ENCODE measurements around the gene TTC9.

TTC9 gene

DNA sequence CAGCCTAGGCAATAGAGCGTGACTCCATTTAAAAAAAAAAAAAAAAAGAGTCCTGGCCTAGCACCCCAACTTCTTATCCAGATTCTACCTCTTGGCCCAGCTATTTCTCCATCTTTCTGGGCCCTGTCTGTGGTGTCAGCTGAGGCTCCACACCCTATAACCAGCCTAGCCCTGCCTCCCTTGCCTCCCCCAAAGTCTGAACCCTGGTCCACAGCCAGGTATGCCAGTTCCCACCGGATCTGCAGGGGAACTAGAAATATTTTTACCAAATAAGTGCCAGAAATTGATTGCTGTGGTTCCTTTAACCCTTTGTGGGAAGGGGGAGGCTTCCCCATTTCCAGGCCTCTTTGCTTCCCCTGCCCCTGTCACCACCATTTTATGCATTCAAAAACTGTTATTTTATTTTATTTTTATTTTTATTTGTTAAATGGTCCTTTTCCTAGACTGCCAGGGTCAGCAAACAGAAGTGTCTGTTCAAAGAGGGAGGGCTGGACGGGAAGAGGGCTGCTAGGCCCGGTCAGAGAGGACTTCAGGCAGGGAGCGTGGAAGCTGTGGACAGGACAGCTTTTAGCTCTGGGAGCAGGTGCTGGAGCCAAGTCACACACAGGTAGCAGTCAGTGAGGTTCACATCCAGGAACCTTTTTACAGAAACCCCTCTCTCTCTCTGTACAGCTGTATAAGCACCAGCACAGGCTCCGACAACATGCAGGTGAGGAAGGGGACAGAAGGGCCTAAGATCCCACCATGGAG is 23.2 kb downstream of the TTC9 start:
- ATAC-seq (ENCODE audit: insufficient read depth, low read depth) (no peak), DNase-seq (no peak)
- Histone ChIP-seq H3K4me3 (ENCODE audit: low read depth in 1 of 2, low read length in 2 of 2) (no peak overlapping the region), H3K27me3 (ENCODE audit: insufficient read depth, low read length, poor library complexity) (no peaks in the 10 kb centered on the region), H3K9ac (ENCODE audit: low read depth, low read length) (no peak overlapping the region), H2AFZ (ENCODE audit: low read depth, low read length) (no peak overlapping the region), H3K9me3 (ENCODE audit: insufficient read depth, low read length, severe bottlenecking) (no peaks in the 10 kb centered on the region), H3K79me2 (ENCODE audit: insufficient read depth, low read length) (no peaks in the 10 kb centered on the region), H3K4me1 (ENCODE audit: insufficient read depth, low read length) (peaks cover 3% of the 10 kb centered on the region; the same call in 1 of the 2 replicates), H3K36me3 (ENCODE audit: insufficient read depth, low read length) (no peaks in the 10 kb centered on the region), H4K20me1 (ENCODE audit: insufficient read depth, low read length) (no peaks in the 10 kb centered on the region), H3K27ac (ENCODE audit: low read length) (no peak overlapping the region), H3K4me2 (ENCODE audit: insufficient read depth, low read length) (no peak overlapping the region)
- TF ChIP-seq EZH2 (IDR thresholded peaks at IDR 0.05; ENCODE audit: borderline replicate concordance, low read depth, low read length, severe bottlenecking): no peak
- TF ChIP-seq, protein P1, sequence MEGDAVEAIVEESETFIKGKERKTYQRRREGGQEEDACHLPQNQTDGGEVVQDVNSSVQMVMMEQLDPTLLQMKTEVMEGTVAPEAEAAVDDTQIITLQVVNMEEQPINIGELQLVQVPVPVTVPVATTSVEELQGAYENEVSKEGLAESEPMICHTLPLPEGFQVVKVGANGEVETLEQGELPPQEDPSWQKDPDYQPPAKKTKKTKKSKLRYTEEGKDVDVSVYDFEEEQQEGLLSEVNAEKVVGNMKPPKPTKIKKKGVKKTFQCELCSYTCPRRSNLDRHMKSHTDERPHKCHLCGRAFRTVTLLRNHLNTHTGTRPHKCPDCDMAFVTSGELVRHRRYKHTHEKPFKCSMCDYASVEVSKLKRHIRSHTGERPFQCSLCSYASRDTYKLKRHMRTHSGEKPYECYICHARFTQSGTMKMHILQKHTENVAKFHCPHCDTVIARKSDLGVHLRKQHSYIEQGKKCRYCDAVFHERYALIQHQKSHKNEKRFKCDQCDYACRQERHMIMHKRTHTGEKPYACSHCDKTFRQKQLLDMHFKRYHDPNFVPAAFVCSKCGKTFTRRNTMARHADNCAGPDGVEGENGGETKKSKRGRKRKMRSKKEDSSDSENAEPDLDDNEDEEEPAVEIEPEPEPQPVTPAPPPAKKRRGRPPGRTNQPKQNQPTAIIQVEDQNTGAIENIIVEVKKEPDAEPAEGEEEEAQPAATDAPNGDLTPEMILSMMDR (IDR thresholded peaks at IDR 0.05; ENCODE audit: borderline replicate concordance, extremely low read depth, low read length, poor library complexity, severe bottlenecking): no peak

DNA sequence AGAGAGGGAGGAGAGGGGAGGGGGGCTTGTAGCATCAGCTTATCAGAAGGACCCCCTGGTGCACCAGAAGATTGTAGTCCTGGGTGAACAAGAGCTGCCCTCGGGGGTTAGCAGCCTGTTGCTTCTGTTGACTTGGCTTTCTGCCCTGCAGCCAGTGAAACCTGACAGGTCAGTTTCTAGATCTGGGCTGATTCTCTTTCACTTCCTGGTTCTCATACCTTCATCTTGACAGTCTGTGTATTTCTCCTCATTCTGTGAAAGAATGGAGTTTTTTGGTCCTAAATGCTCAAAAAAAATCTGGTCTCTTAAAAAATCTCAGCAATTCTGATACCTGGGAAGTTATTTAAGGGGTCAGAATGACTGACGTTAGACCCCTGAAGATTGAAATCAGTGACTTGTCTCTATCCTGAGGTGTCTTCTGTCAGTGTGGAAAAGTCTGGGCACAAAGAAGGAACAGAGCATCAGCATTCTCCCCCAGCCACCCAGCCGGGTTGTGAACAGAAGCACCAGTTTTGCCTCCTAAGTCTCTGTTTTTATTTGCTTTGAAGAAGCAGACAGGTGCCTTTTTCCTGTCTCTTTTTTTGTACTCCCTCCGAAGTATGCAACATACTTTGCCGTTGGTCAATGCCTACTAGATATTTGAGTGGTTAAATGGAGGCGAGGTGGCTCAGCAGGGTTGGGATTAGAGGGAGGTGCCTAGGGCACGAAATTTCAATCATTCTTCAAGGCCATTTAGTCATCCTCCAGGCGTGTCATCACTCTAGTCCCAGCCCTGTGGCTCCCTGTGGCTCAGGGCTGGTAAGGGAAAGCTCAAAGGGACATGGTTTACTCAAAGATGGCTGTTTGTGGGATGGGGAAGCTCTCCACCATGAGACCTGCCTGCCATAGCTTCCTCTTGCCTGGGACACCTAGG is 24.0 kb downstream of the TTC9 start:
- H3K9me3 ChIP-seq (ENCODE audit: insufficient read depth, low read length, severe bottlenecking): no peaks in the 10 kb centered on the region
- H2AFZ ChIP-seq (ENCODE audit: low read depth, low read length): no peak overlapping the region
- no peak overlapping the region for H3K4me3 ChIP-seq (ENCODE audit: low read depth in 1 of 2, low read length in 2 of 2)
- no peak overlapping the region for H3K27ac ChIP-seq (ENCODE audit: low read length)
- H3K4me2 ChIP-seq (ENCODE audit: insufficient read depth, low read length): no peak overlapping the region
- ATAC-seq (ENCODE audit: insufficient read depth, low read depth) (no peak), DNase-seq (no peak)
- H4K20me1 ChIP-seq (ENCODE audit: insufficient read depth, low read length): no peaks in the 10 kb centered on the region
- no peak overlapping the region for H3K9ac ChIP-seq (ENCODE audit: low read depth, low read length)
- no peaks in the 10 kb centered on the region for H3K36me3 ChIP-seq (ENCODE audit: insufficient read depth, low read length)
- TF ChIP-seq, protein P1 (IDR thresholded peaks at IDR 0.05; ENCODE audit: borderline replicate concordance, extremely low read depth, low read length, poor library complexity, severe bottlenecking): no peak
- TF ChIP-seq EZH2 (IDR thresholded peaks at IDR 0.05; ENCODE audit: borderline replicate concordance, low read depth, low read length, severe bottlenecking): no peak
- H3K79me2 ChIP-seq (ENCODE audit: insufficient read depth, low read length): no peaks in the 10 kb centered on the region
- H3K4me1 ChIP-seq (ENCODE audit: insufficient read depth, low read length): peaks cover 3% of the 10 kb centered on the region; the same call in 1 of the 2 replicates
- no peaks in the 10 kb centered on the region for H3K27me3 ChIP-seq (ENCODE audit: insufficient read depth, low read length, poor library complexity)

- ATAC-seq (ENCODE audit: insufficient read depth, low read depth): no peak
- H3K9ac ChIP-seq (ENCODE audit: low read depth, low read length): no peak overlapping the region
- H3K4me2 ChIP-seq (ENCODE audit: insufficient read depth, low read length): no peak overlapping the region
- no peaks in the 10 kb centered on the region for H3K9me3 ChIP-seq (ENCODE audit: insufficient read depth, low read length, severe bottlenecking)
- peaks cover under 1% of the 10 kb centered on the region; the same call in 1 of the 2 replicates for H3K4me1 ChIP-seq (ENCODE audit: insufficient read depth, low read length)
- no peak overlapping the region for H3K4me3 ChIP-seq (ENCODE audit: low read depth in 1 of 2, low read length in 2 of 2)
- DNase-seq: no peak
- H2AFZ ChIP-seq (ENCODE audit: low read depth, low read length): no peak overlapping the region
- TF ChIP-seq, protein P1 (IDR thresholded peaks at IDR 0.05; ENCODE audit: borderline replicate concordance, extremely low read depth, low read length, poor library complexity, severe bottlenecking): no peak
- TF ChIP-seq EZH2 (IDR thresholded peaks at IDR 0.05; ENCODE audit: borderline replicate concordance, low read depth, low read length, severe bottlenecking): no peak
- no peaks in the 10 kb centered on the region for H3K36me3 ChIP-seq (ENCODE audit: insufficient read depth, low read length)
- no peaks in the 10 kb centered on the region for H3K79me2 ChIP-seq (ENCODE audit: insufficient read depth, low read length)
- no peaks in the 10 kb centered on the region for H4K20me1 ChIP-seq (ENCODE audit: insufficient read depth, low read length)
- H3K27me3 ChIP-seq (ENCODE audit: insufficient read depth, low read length, poor library complexity): no peaks in the 10 kb centered on the region
- no peak overlapping the region for H3K27ac ChIP-seq (ENCODE audit: low read length)
Observed at GRCh38 chr14:70666361-70666686, 24.6 kb downstream of the TTC9 start.
